Uterus (tissue), 4 donors: ENCODE data around the gene LSM8. TPM values are rescaled to one million over a fixed set of nuclear protein-coding genes. Genes with fewer than 3 reads are reported as not detected.
"Not testable (repeated sequence)": the region's sequence is repeated elsewhere in the genome, so short reads cannot be mapped to it uniquely, and the experiment has no call there.

Experiments used
- DNase-seq, 2 donors: peaks; one replicate each; pipeline ENCODE4 v3.0.0-alpha.2; 2019 to 2020
- H3K27ac ChIP-seq, 2 donors: fragments of 200-600 bp; sonication (generic); 1 replicate in 1 of 2; 2 replicates in 1 of 2; pipeline ENCODE4 v1.5.1; 2016 to 2018
- H3K27me3 ChIP-seq, 2 donors: fragments of 200-600 bp; sonication (generic); one replicate each; pipeline ENCODE4 v1.5.1; 2018 to 2019; ENCODE audit warnings: control low read depth in 1 of 2
- H3K36me3 ChIP-seq, 2 donors: fragments of 200-600 bp; sonication (generic); one replicate each; pipeline ENCODE4 v1.5.1; 2019; ENCODE audit warnings: control low read depth in 1 of 2
- H3K4me1 ChIP-seq, 2 donors: fragments of 200-600 bp; sonication (generic); one replicate each; pipeline ENCODE4 v1.5.1; 2018 to 2019; ENCODE audit warnings: control low read depth in 1 of 2
- H3K4me3 ChIP-seq, 2 donors: fragments of 200-600 bp; sonication (generic); 1 replicate in 1 of 2; 2 replicates in 1 of 2; pipeline ENCODE4 v1.5.1; 2018 to 2019; ENCODE audit warnings: mild to moderate bottlenecking in 1 of 2
- H3K9me3 ChIP-seq, 2 donors: fragments of 200-600 bp; sonication (generic); one replicate each; pipeline ENCODE4 v1.5.1; 2019; ENCODE audit warnings: control low read depth in 1 of 2
- CTCF ChIP-seq, 4 experiments: fragments of 200-600 bp in 2 of 4; fragments of 450-650 bp in 2 of 4; sonication (generic) in 2 of 4; IDR thresholded peaks; one replicate each; pipeline ENCODE4 v1.5.1; 2016 to 2019; ENCODE audit warnings: antibody characterized with exemption in 4 of 4, mild to moderate bottlenecking in 2 of 4, moderate library complexity in 1 of 4
- POLR2A ChIP-seq, 2 donors: fragments of 450-650 bp; IDR thresholded peaks; one replicate each; pipeline ENCODE4 v1.6.1; 2016; ENCODE audit warnings: antibody characterized with exemption in 2 of 2, mild to moderate bottlenecking in 1 of 2, moderate library complexity in 1 of 2
- intact Hi-C: fragments of 100-400 bp; cut with DNase I; formaldehyde crosslinking; loops from one replicate; pipeline ENCODE4 v1.15.1; 2023; ENCODE audit warnings: low total_unique reads
- total RNA-seq, 4 donors: library from RNA; depleted of rRNA in 3 of 4; stranded (reverse); fragments of >200 nt in 3 of 4; gene quantifications; one replicate each; pipeline versions ENCODE4 v1.1.0 to v1.2.4, GENCODE V29; 2014 to 2023
- donor health status: DM: yes; HTN: yes; CAD: no.

Gene LSM8
- total RNA-seq, 4 donors from 2014 or later: 14.1 to 60.4 (median 38.5) TPM

DNA sequence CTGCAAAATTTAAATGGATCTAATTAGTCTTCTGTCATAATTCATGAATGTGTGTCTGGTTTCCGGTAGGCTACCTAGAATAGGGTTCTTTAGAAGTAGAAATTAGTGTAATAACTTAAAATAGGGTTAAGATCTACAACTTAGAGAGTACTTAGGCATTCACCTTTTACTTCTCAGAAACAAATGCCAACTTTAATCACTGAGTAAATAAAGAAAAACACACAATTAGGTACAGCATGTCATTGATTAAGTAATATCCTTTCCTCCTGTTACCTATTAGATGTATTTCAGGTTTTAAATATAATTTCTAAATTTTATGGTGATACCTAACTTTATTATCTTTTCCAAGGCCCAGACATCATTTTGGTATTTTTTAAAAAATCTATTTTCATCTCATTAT is 49.8 kb downstream of the LSM8 start:
- Histone ChIP-seq H3K4me1 (no peaks in the 10 kb centered on the region), H3K27ac (no peak overlapping the region), H3K36me3 (no peaks in the 10 kb centered on the region), H3K27me3 (no peaks in the 10 kb centered on the region), H3K4me3 (no peak overlapping the region), H3K9me3 (no peaks in the 10 kb centered on the region)
- intact Hi-C loops: no loop called here
- TF ChIP-seq POLR2A (IDR thresholded peaks at IDR 0.05): no peak
- TF ChIP-seq CTCF (IDR thresholded peaks at IDR 0.05): no peak
- no peak for DNase-seq

- Histone ChIP-seq H3K36me3 (no peaks in the 10 kb centered on the region), H3K9me3 (no peaks in the 10 kb centered on the region), H3K4me3 (no peak overlapping the region), H3K27ac (no peak overlapping the region), H3K27me3 (no peaks in the 10 kb centered on the region), H3K4me1 (no peaks in the 10 kb centered on the region)
- no peak for DNase-seq
- TF ChIP-seq CTCF (IDR thresholded peaks at IDR 0.05) (no peak), POLR2A (IDR thresholded peaks at IDR 0.05) (no peak)
- intact Hi-C loops: no loop called here
Observed at GRCh38 chr7:118239014-118239413, 55.0 kb downstream of the LSM8 start.

GRCh38 chr7:118240320-118240719 is 56.4 kb downstream of the LSM8 start:
- H3K27me3 ChIP-seq, DNase-seq, H3K9me3 ChIP-seq, H3K36me3 ChIP-seq, H3K4me1 ChIP-seq, H3K4me3 ChIP-seq, intact Hi-C loops, H3K27ac ChIP-seq: not testable (repeated sequence)

Other genes with a start within 250 kb of the LSM8 start
- 1 to 10 TPM in 1 of 4 donors, not detected in 3; 4.8 TPM for gene ANKRD7, start 40.5 kb downstream of the LSM8 start, total RNA-seq